HUES6 (cell line): ENCODE results near the gene ABCC1.

Experiments
- H3K27ac ChIP-seq: 2 replicates; pipeline ENCODE4 v1.7.0; 2013; ENCODE audit warnings: low read depth, mild to moderate bottlenecking, low read length, inconsistent platforms
- H3K27me3 ChIP-seq: 2 replicates; pipeline ENCODE4 v1.6.1; 2013; ENCODE audit warnings: low read length; ENCODE audit not compliant: control insufficient read depth, insufficient read depth
- H3K36me3 ChIP-seq: 2 replicates; pipeline ENCODE4 v1.6.1; 2013; ENCODE audit warnings: low read length; ENCODE audit not compliant: control insufficient read depth, insufficient read depth
- H3K4me1 ChIP-seq: 2 replicates; pipeline ENCODE4 v1.6.1; 2013; ENCODE audit warnings: low read length; ENCODE audit not compliant: control insufficient read depth, insufficient read depth
- H3K4me3 ChIP-seq: 2 replicates; pipeline ENCODE4 v1.5.1; 2013; ENCODE audit warnings: low read depth, low read length
- H3K9ac ChIP-seq: one replicate; pipeline ENCODE4 v1.6.1; 2013; ENCODE audit warnings: mild to moderate bottlenecking, low read length
- H3K9me3 ChIP-seq: 2 replicates; pipeline ENCODE4 v1.6.1; 2013; ENCODE audit warnings: low read depth, low read length; ENCODE audit not compliant: control insufficient read depth, insufficient read depth

ABCC1 gene

DNA sequence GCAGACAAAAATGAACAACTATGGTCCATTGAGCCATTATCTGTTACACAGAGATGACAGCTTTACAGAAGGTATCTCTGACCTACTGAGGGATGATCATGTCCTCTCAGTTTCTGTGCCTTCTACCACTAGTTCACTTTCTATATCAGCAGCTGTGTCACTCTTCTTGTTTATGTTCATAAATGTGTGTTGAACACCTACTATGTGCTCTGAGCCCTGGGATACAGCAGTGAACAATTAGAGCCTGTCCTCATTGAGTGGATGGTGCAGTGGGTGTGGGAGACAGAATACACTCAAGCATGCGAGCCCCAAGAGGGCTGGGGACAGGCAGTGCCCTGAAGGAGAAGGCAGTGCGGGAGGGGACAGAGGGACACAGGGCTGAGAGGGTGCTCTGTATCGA lies 181.8 kb downstream of the ABCC1 start:
- Histone ChIP-seq H3K36me3 (peaks cover 80% of the 10 kb centered on the region), H3K9ac (no peak overlapping the region)

DNA sequence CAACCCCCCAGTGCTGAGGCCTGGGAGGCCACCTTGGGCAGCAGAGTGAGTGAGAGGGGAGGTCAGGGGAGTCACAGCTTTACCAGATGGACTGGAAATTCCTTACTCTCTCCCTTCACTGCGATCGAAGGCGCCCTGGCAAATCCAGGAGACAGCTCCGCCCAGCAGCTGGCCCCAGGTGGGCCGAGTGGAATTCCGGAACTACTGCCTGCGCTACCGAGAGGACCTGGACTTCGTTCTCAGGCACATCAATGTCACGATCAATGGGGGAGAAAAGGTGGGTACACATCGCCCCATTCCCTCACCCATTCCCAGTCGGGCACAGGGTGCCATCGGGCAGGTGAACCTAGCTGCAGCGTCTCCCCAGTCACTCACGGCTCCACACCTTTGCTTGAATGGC lies 182.2 kb downstream of the ABCC1 start:
- H3K36me3 ChIP-seq, result peaks cover 84% of the 10 kb centered on the region
- H3K9me3 ChIP-seq, result no peaks in the 10 kb centered on the region

More for the DNA sequence above, 181.8 kb downstream of the ABCC1 start:
- Histone ChIP-seq H3K4me1 (no peaks in the 10 kb centered on the region), H3K9me3 (no peaks in the 10 kb centered on the region), H3K4me3 (no peak overlapping the region), H3K27me3 (no peaks in the 10 kb centered on the region), H3K27ac (no peak overlapping the region)

DNA sequence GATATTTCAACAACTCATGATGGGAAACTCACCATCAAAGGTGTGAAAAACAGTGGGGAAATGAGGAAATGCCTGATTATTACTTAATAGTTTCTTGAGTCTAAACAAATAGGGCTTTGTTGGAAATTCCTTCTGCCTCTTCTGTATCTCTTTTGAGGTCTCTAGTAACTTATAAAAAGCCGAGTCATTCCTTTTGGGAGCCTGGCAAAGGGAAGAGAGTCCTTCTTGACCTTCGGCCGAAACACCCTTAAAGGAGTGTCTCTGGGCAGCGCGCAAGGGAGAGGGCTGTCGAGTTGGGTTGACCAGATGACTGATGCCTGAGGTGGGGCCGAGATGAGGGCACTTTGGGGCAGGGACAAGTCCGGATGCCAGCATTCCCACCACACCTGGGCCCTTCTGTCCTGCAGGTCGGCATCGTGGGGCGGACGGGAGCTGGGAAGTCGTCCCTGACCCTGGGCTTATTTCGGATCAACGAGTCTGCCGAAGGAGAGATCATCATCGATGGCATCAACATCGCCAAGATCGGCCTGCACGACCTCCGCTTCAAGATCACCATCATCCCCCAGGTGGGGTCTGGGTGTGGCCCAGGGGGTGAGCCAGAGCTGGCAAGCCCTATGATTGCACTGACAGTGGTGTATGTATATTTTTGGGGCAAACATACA lies 184.7 kb downstream of the ABCC1 start:
- Histone ChIP-seq H3K4me3 (no peak overlapping the region), H3K9me3 (no peaks in the 10 kb centered on the region), H3K27me3 (no peaks in the 10 kb centered on the region), H3K4me1 (no peaks in the 10 kb centered on the region), H3K36me3 (peaks cover 93% of the 10 kb centered on the region), H3K9ac (no peak overlapping the region), H3K27ac (no peak overlapping the region)

More for the DNA sequence above, 182.2 kb downstream of the ABCC1 start:
- Histone ChIP-seq H3K27ac (no peak overlapping the region), H3K9ac (no peak overlapping the region), H3K4me1 (no peaks in the 10 kb centered on the region), H3K4me3 (no peak overlapping the region), H3K27me3 (no peaks in the 10 kb centered on the region)

DNA sequence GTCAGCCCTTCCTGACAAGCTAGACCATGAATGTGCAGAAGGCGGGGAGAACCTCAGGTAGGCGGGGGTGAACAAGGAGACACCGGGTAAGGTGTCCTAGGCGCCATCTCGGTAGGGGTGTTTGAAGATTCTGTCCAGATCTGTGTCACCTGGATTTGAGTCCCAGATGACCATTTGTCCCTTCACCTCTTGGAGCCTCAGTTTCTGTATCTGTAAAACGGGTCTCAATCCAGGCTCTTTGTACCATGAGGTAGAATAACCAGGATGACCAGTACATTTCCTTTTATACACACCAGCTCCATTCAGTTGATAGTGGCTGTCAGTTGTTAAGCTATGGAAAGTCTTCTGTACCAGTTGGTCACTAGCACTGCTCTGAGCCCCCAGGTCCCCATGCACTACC lies 187.2 kb downstream of the ABCC1 start:
- Histone ChIP-seq H3K4me3 (no peak overlapping the region), H3K4me1 (no peaks in the 10 kb centered on the region), H3K27ac (no peak overlapping the region), H3K36me3 (peaks cover 97% of the 10 kb centered on the region), H3K9ac (no peak overlapping the region), H3K27me3 (no peaks in the 10 kb centered on the region), H3K9me3 (no peaks in the 10 kb centered on the region)

DNA sequence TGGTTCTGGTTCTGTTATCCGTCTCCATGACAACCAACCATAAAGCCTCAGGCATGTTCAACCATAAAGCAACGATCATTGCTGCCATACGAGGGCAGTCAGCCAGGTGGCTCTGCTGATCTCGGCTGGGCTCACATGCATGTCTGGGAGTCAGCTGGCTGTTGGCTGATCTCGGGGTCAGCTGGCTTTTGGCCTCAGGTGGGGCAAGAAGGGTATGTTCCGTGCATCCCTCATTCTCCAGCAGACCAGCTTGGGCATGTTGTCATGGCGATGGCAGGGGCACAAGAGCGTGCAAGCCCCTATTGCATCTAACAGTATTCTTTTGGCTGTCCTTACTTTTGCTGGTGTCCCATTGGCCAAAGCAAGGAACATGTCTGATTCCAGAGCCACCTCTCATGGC lies 187.7 kb downstream of the ABCC1 start:
- H3K4me3 ChIP-seq, result no peak overlapping the region
- H3K9me3 ChIP-seq, result no peaks in the 10 kb centered on the region
- no peak overlapping the region for H3K9ac ChIP-seq
- H3K27me3 ChIP-seq, result no peaks in the 10 kb centered on the region
- H3K27ac ChIP-seq, result no peak overlapping the region
- H3K4me1 ChIP-seq, result no peaks in the 10 kb centered on the region
- peaks cover 96% of the 10 kb centered on the region for H3K36me3 ChIP-seq

DNA sequence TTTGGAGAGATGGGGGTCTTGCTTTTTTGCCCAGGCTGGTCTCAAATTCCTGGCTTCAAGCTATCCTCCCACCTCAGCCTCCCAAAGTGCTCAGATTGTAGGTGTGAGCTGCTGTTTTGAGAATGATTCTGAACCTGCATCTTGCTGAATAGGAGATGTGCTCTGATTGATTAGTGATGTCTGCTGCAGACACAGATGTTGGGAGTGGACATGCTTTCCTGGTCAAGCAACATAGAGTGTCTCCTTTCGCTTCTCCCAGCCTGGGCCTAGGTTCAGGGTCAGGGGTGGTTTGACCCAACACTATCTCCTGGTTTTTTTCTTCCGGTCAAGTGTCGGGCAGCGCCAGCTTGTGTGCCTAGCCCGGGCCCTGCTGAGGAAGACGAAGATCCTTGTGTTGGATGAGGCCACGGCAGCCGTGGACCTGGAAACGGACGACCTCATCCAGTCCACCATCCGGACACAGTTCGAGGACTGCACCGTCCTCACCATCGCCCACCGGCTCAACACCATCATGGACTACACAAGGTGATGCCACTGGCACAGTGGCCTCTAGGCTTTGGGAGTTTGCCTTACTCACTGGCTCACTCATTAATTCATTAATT lies 188.7 kb downstream of the ABCC1 start:
- H3K27me3 ChIP-seq, result no peaks in the 10 kb centered on the region
- H3K4me1 ChIP-seq, result no peaks in the 10 kb centered on the region
- H3K36me3 ChIP-seq, result peaks cover 94% of the 10 kb centered on the region
- H3K4me3 ChIP-seq, result no peak overlapping the region
- H3K9ac ChIP-seq, result no peak overlapping the region
- H3K27ac ChIP-seq, result no peak overlapping the region
- H3K9me3 ChIP-seq, result no peaks in the 10 kb centered on the region

DNA sequence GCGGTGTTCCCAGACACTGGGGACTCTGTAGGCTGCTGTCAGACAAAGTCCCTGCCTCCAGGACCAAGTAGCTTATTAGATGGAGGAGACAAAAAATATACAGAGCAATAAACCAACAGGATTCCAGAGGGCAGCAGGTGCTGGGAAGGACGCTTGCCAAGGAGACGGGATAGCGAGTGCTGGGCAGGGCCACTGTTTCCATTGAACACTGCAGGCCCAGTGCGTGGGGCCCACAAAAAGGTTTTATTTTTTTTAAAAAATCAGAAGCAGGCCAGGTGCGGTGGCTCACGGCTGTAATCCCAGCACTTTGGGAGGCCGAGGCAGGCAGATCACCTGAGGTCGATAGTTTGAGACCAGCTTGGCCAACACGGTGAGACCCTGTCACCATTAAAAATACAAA lies 189.6 kb downstream of the ABCC1 start:
- Histone ChIP-seq H3K4me3 (no peak overlapping the region), H3K9me3 (no peaks in the 10 kb centered on the region), H3K4me1 (no peaks in the 10 kb centered on the region), H3K27ac (no peak overlapping the region), H3K27me3 (no peaks in the 10 kb centered on the region), H3K9ac (no peak overlapping the region), H3K36me3 (peaks cover 89% of the 10 kb centered on the region)

DNA sequence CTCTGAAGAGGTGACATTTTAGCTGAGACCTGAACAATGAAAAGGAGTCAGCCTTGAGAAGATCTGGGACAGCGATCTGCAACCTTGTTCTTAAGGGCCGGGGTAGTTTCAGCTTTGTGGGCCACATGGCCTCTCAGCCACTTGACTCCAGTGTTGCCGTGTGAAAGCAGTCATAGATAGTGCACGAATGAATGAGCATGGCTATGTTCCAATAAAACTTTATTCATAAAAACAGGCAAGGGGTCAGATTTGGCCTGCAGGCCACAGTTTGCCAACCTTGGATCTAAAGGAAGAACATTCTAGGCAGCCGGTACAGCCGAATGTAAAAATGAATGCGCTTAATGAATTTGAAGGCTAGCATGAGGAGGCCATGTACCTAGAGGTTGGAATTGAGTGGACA lies 190.4 kb downstream of the ABCC1 start:
- H3K36me3 ChIP-seq, result peaks cover 87% of the 10 kb centered on the region
- no peak overlapping the region for H3K9ac ChIP-seq
- H3K9me3 ChIP-seq, result no peaks in the 10 kb centered on the region
- H3K27ac ChIP-seq, result no peak overlapping the region
- no peak overlapping the region for H3K4me3 ChIP-seq
- no peaks in the 10 kb centered on the region for H3K27me3 ChIP-seq
- H3K4me1 ChIP-seq, result no peaks in the 10 kb centered on the region

DNA sequence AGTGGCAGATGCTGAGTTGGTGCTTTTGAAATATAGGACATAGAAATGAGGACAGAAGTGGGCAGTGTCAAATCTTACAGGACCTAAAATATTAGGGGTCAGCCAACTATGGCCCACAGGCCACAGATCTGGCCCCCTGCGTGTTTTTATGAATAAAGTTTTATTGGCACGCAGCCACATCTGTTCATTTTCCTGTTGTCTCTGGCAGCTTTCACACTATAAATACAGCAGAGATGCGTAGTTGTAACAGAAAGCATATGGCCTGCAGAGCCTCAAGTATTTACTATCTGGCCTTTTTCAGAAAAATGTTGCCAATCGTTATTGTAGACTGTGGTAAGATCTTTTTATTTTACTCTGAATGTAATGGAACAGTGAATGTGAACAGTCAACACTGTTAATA lies 191.1 kb downstream of the ABCC1 start:
- no peaks in the 10 kb centered on the region for H3K4me1 ChIP-seq
- no peak overlapping the region for H3K4me3 ChIP-seq
- H3K9me3 ChIP-seq, result no peaks in the 10 kb centered on the region
- no peak overlapping the region for H3K9ac ChIP-seq
- H3K27ac ChIP-seq, result no peak overlapping the region
- no peaks in the 10 kb centered on the region for H3K27me3 ChIP-seq
- H3K36me3 ChIP-seq, result peaks cover 79% of the 10 kb centered on the region

DNA sequence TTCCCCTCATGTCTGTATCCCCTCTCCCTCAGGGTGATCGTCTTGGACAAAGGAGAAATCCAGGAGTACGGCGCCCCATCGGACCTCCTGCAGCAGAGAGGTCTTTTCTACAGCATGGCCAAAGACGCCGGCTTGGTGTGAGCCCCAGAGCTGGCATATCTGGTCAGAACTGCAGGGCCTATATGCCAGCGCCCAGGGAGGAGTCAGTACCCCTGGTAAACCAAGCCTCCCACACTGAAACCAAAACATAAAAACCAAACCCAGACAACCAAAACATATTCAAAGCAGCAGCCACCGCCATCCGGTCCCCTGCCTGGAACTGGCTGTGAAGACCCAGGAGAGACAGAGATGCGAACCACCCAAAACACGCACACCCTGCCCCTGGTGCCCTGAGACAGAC lies 191.7 kb downstream of the ABCC1 start:
- H3K4me3 ChIP-seq, result no peak overlapping the region
- no peak overlapping the region for H3K9ac ChIP-seq

DNA sequence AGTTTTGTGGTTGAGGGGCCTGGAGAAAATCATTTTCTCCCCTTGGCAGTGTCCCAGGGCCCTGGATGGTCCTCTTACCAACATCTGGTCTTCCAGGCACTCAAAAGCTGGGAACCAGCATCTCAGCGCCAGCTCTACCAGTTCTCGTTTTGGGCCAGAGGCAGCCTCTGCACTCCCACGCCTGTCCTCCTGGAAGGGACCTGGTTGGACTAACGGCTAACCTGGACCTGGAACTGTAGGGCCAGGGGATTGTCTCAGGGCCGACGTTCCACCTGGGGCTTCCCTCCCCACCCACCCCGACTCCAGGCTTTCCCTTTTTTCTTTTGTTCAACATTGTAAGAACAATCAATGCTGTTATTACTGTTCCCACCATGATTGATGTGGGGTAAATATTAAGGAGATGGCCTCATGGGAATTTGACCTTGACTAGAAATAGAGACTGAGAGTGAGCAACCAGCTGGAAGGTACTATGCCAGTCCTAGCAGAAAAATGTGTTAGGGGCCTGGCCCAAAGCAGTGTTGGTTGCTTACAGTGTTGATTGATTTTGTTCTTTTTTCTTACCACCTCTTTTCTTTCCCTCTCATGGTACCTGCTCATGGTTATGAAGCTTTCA lies 192.5 kb downstream of the ABCC1 start:
- no peaks in the 10 kb centered on the region for H3K9me3 ChIP-seq
- H3K27me3 ChIP-seq, result no peaks in the 10 kb centered on the region
- no peak overlapping the region for H3K4me3 ChIP-seq
- no peaks in the 10 kb centered on the region for H3K4me1 ChIP-seq
- peaks cover 66% of the 10 kb centered on the region for H3K36me3 ChIP-seq
- no peak overlapping the region for H3K27ac ChIP-seq
- H3K9ac ChIP-seq, result no peak overlapping the region

More for the DNA sequence above, 191.7 kb downstream of the ABCC1 start:
- no peaks in the 10 kb centered on the region for H3K9me3 ChIP-seq
- H3K4me1 ChIP-seq, result no peaks in the 10 kb centered on the region
- H3K27ac ChIP-seq, result no peak overlapping the region
- H3K36me3 ChIP-seq, result peaks cover 74% of the 10 kb centered on the region
- H3K27me3 ChIP-seq, result no peaks in the 10 kb centered on the region
